Fibroblast of skin of back (primary cell): ENCODE data around the gene B2M. TPM values are rescaled to one million over a fixed set of nuclear protein-coding genes. Genes with fewer than 3 reads are reported as not detected.
"Not testable (repeated sequence)": the region's sequence is repeated elsewhere in the genome, so short reads cannot be mapped to it uniquely, and the experiment has no call there.

ENCODE experiments used
- DNase-seq: peaks from one replicate; pipeline ENCODE4 v3.0.0-alpha.2; 2013
- polyA plus RNA-seq, 2 experiments: library from polyadenylated mRNA; unstranded; fragments of 120-200 nt; gene quantifications; one replicate each; pipeline ENCODE4 v1.2.1, GENCODE V29; 2013; ENCODE audit not compliant: insufficient read length in 2 of 2

B2M gene
- 1,549 TPM for polyA plus RNA-seq (2013, experiment 1 of 2; ENCODE audit: insufficient read length)
- 1,713 TPM for polyA plus RNA-seq (2013, experiment 2 of 2; ENCODE audit: insufficient read length)

GRCh38 chr15:44711096-44711742 is at the start of gene B2M, which contains the start of gene PATL2:
B2M (plus strand) TSS chr15:44711517; CDS start chr15:44711547, 30 bp downstream.
PATL2 (minus strand) TSS chr15:44711323; CDS start chr15:44676490, 34,833 bp downstream.
- peak; percentile 94 for DNase-seq

GRCh38 chr15:44661576-44661975 is 49.7 kb upstream of the B2M start:
- no peak for DNase-seq

GRCh38 chr15:44662478-44663409 is 48.6 kb upstream of the B2M start:
- DNase-seq, result peak; percentile 47

GRCh38 chr15:44663410-44664308 is 47.7 kb upstream of the B2M start, which contains the start of gene SPG11:
SPG11 (minus strand) TSS chr15:44663662; CDS start chr15:44663647, 15 bp downstream.
- DNase-seq, result peak; percentile 96

- no peak for DNase-seq
Observed at GRCh38 chr15:44666210-44667038, 44.9 kb upstream of the B2M start.

- no peak for DNase-seq
Observed at GRCh38 chr15:44667039-44667360, 44.3 kb upstream of the B2M start.

GRCh38 chr15:44668921-44669320 is 42.4 kb upstream of the B2M start:
- no peak for DNase-seq

GRCh38 chr15:44670087-44670950 is 41.0 kb upstream of the B2M start:
- no peak for DNase-seq

GRCh38 chr15:44673639-44674038 is 37.7 kb upstream of the B2M start:
- no peak for DNase-seq

- no peak for DNase-seq
Observed at GRCh38 chr15:44675911-44676310, 35.4 kb upstream of the B2M start.

GRCh38 chr15:44676676-44677075 is 34.6 kb upstream of the B2M start:
- no peak for DNase-seq

GRCh38 chr15:44682211-44682610 is 29.1 kb upstream of the B2M start:
- no peak for DNase-seq

GRCh38 chr15:44682809-44683682 is 28.3 kb upstream of the B2M start:
- peak; percentile 11 for DNase-seq

GRCh38 chr15:44689318-44689717 is 22.0 kb upstream of the B2M start:
- not testable (repeated sequence) for DNase-seq

- not testable (repeated sequence) for DNase-seq
Observed at GRCh38 chr15:44690245-44690644, 21.1 kb upstream of the B2M start.

- DNase-seq, result no peak
Observed at GRCh38 chr15:44692659-44693058, 18.7 kb upstream of the B2M start.

- peak; percentile 16 for DNase-seq
Observed at GRCh38 chr15:44694416-44694815, 16.9 kb upstream of the B2M start.

- DNase-seq, result no peak
Observed at GRCh38 chr15:44695294-44695693, 16.0 kb upstream of the B2M start.

- no peak for DNase-seq
Observed at GRCh38 chr15:44697014-44697413, 14.3 kb upstream of the B2M start.
